Epithelial cell of proximal tubule (primary cell): ENCODE results near the gene SLC1A4. TPM values are rescaled to one million over a fixed set of nuclear protein-coding genes. Genes with fewer than 3 reads are reported as not detected.
"Not testable (repeated sequence)": the region's sequence is repeated elsewhere in the genome, so short reads cannot be mapped to it uniquely, and the experiment has no call there.

Source experiments
- DNase-seq: peaks from one replicate; pipeline ENCODE4 v3.0.0-alpha.2; 2011; ENCODE audit warnings: low read depth
- H3K4me3 ChIP-seq: 2 replicates; pipeline ENCODE4 v1.5.1; 2011; ENCODE audit warnings: low read depth, mild to moderate bottlenecking, low read length
- CTCF ChIP-seq: conservative IDR thresholded peaks from 2 replicates; pipeline ENCODE4 v1.5.1; 2012; ENCODE audit warnings: low read depth, mild to moderate bottlenecking, low read length
- total RNA-seq: library from RNA; depleted of rRNA; stranded (reverse); fragments of >200 nt; gene quantifications from 2 replicates; pipeline ENCODE4 v1.2.3, GENCODE V29; 2015

SLC1A4 gene
- total RNA-seq, 1 donor from 2014 or later = 19.8 TPM

DNA sequence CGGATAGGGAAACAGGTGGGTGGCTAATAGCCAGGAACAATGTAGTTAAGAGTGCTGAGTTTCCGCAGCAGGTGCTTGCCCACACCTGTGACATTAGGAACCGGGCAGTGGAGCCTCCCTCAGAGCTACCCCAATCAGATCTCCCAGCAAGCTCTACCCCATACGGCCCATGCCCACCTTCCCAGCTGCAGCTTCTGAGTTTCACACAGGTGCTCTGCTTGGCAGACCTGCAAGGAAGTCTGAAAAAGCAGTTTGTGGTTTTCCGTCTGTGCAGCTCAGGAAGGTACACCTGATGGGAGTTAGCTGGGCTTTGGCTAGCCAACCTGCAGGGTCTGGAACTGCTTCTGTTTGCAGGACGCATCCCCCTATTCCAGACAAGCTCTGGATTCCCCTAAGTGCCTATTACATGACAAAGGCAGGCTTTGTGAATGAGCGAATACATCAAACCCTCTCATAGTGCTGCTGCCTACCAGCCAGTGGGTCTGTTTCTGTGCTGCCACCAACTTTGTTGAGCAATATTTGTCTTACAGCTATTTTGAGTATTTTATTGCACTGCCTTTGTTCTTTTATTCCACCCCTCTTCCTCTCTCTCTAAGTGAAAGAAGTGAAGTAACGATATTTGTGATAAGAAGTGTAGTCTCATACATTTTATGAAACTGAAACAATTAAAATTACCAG lies 42.3 kb downstream of the SLC1A4 start:
- H3K4me3 ChIP-seq = no peak overlapping the region
- no peak for TF ChIP-seq CTCF
- no peak for DNase-seq

GRCh38 chr2:65032019-65032975 lies 43.1 kb downstream of the SLC1A4 start:
- no peak for TF ChIP-seq CTCF
- H3K4me3 ChIP-seq = no peak overlapping the region
- DNase-seq = no peak

GRCh38 chr2:65033178-65033577 lies 44.0 kb downstream of the SLC1A4 start:
- no peak overlapping the region for H3K4me3 ChIP-seq
- no peak for DNase-seq
- TF ChIP-seq CTCF = peak; percentile 29

DNA sequence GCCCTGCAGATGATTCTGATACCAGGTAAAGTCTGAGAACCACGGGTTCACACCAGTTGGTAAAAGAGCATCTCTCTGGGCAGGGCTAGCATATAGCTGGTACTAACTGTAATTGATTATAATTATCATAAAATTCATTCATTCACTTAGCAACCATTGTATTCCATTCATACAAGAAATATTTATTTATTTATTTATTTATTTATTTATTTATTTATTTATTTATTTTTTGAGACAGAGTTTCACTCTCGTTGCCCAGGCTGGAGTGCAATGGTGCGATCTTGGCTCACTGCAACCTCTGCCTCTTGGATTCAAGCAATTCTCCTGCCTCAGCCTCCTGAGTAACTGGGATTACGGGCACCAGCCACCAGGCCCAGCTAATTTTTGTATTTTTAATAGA lies 44.5 kb downstream of the SLC1A4 start:
- DNase-seq, H3K4me3 ChIP-seq: not testable (repeated sequence)

GRCh38 chr2:65035351-65035943 lies 46.2 kb downstream of the SLC1A4 start:
- no peak for DNase-seq
- TF ChIP-seq CTCF = no peak
- no peak overlapping the region for H3K4me3 ChIP-seq

GRCh38 chr2:65037178-65037577 lies 48.0 kb downstream of the SLC1A4 start:
- TF ChIP-seq CTCF = no peak
- H3K4me3 ChIP-seq = no peak overlapping the region
- DNase-seq = no peak

DNA sequence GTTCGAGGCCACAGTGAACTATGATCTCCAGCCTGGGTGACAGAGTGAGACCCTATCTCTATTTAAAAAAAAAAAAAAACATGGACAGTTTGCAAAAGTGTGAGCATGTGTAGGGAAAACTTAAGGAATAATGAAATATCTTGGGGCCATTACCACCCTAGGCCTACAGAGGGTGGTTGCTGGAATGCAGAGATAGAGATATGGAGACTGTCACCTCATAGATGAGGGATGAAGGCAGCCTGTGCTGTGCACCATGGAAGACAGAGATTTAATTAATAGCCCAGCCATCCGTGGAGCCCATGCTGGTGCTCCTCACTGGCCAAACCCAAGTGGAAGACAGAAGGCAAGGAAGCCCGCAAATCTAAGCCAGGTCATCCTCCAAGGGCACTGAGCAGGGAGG lies 50.4 kb downstream of the SLC1A4 start:
- TF ChIP-seq CTCF = no peak
- DNase-seq = no peak
- no peak overlapping the region for H3K4me3 ChIP-seq
